IMR-90 (cell line): ENCODE data around the gene SH2B3. TPM values are rescaled to one million over a fixed set of nuclear protein-coding genes. Genes with fewer than 3 reads are reported as not detected.

Experiments used
- ATAC-seq: fragments of 200-7000 bp; cut with Tn5 transposase; 2 replicates; pipeline ENCODE4 v1.9.1; 2020; ENCODE audit warnings: low read depth, mild to moderate bottlenecking, moderate library complexity
- BruUV-seq: library from RNA; stranded (reverse); fragments of 400-500 nt; replicated peaks from 2 replicates; lab custom pipeline; 2021; lab: Mats Ljungman, UMichigan
- CTCF ChIA-PET: fragments of 300-600 bp; formaldehyde crosslinking; extraction: SDS; loops from one replicate; lab custom pipeline; 2021; ENCODE audit warnings: antibody characterized with exemption; lab: Yijun Ruan, JAX
- POLR2A ChIA-PET: fragments of 300-600 bp; sonication (Branson Sonifier 250); formaldehyde crosslinking; loops from one replicate; lab custom pipeline; 2022; ENCODE audit warnings: antibody characterized with exemption; ENCODE audit not compliant: unreplicated experiment; lab: Charles Lee
- DNase-seq: peaks from one replicate; pipeline ENCODE4 v3.0.0; 2013
- H2AFZ ChIP-seq: replicated peaks from 2 replicates; pipeline ENCODE3; 2013; ENCODE audit warnings: low read length, mild to moderate bottlenecking; ENCODE audit not compliant: poor library complexity
- H2AK5ac ChIP-seq: 2 replicates; pipeline ENCODE4 v1.6.1; 2013; ENCODE audit warnings: low read depth, low read length, inconsistent platforms
- H2AK9ac ChIP-seq: replicated peaks from 2 replicates; pipeline ENCODE3; 2013; ENCODE audit warnings: mild to moderate bottlenecking, low read depth, low read length, moderate library complexity; ENCODE audit not compliant: poor library complexity
- H2BK120ac ChIP-seq: 2 replicates; pipeline ENCODE4 v1.6.1; 2013; ENCODE audit warnings: low read depth, low read length, inconsistent platforms
- H2BK15ac ChIP-seq: 3 replicates; pipeline ENCODE4 v1.6.1; 2013; ENCODE audit warnings: low read depth, low read length, inconsistent platforms
- H2BK20ac ChIP-seq: 2 replicates; pipeline ENCODE4 v1.6.1; 2013; ENCODE audit warnings: low read depth, mild to moderate bottlenecking, inconsistent platforms, low read length, moderate library complexity
- H2BK5ac ChIP-seq: 2 replicates; pipeline ENCODE4 v1.6.1; 2013; ENCODE audit warnings: mild to moderate bottlenecking, low read depth, low read length, inconsistent platforms; ENCODE audit not compliant: poor library complexity, severe bottlenecking
- H3K14ac ChIP-seq: replicated peaks from 2 replicates; pipeline ENCODE4 v1.6.1; 2013; ENCODE audit warnings: low read depth, low read length, inconsistent platforms
- H3K18ac ChIP-seq: 2 replicates; pipeline ENCODE4 v1.6.1; 2013; ENCODE audit warnings: low read depth, low read length, control low read depth
- H3K23ac ChIP-seq: 2 replicates; pipeline ENCODE4 v1.6.1; 2013; ENCODE audit warnings: low read depth, low read length, inconsistent platforms
- H3K27ac ChIP-seq: 2 replicates; pipeline ENCODE4 v1.5.1; 2013; ENCODE audit warnings: mild to moderate bottlenecking, control low read depth, low read length; ENCODE audit not compliant: insufficient read depth
- H3K27me3 ChIP-seq: 2 replicates; pipeline ENCODE4 v1.6.1; 2013; ENCODE audit warnings: low read length; ENCODE audit not compliant: control insufficient read depth, insufficient read depth
- H3K36me3 ChIP-seq: 2 replicates; pipeline ENCODE4 v1.6.1; 2013; ENCODE audit warnings: low read length, mixed read lengths; ENCODE audit not compliant: control insufficient read depth, insufficient read depth
- H3K4ac ChIP-seq: 2 replicates; pipeline ENCODE4 v1.6.1; 2013; ENCODE audit warnings: low read depth, low read length, inconsistent platforms
- H3K4me1 ChIP-seq: 2 replicates; pipeline ENCODE4 v1.6.1; 2013; ENCODE audit warnings: low read length, mixed read lengths; ENCODE audit not compliant: control insufficient read depth, insufficient read depth
- H3K4me2 ChIP-seq: 2 replicates; pipeline ENCODE4 v1.6.1; 2013; ENCODE audit warnings: low read depth, mild to moderate bottlenecking, control low read depth, low read length, moderate library complexity
- H3K4me3 ChIP-seq: 2 replicates; pipeline ENCODE4 v1.5.1; 2013; ENCODE audit warnings: low read depth, mild to moderate bottlenecking, control low read depth, low read length, moderate library complexity; ENCODE audit not compliant: insufficient read depth
- H3K56ac ChIP-seq: 2 replicates; pipeline ENCODE4 v1.6.1; 2013; ENCODE audit warnings: low read length, inconsistent platforms; ENCODE audit not compliant: insufficient read depth; ENCODE audit errors: extremely low read depth
- H3K79me1 ChIP-seq, 2 experiments: 2 replicates each; pipeline ENCODE4 v1.6.1; 2013; ENCODE audit warnings: low read length in 2 of 2, inconsistent platforms in 1 of 2, low read depth in 1 of 2
- H3K9ac ChIP-seq: 2 replicates; pipeline ENCODE4 v1.6.1; 2013; ENCODE audit warnings: low read depth, low read length, control low read depth
- H3K9me1 ChIP-seq: 2 replicates; pipeline ENCODE4 v1.6.1; 2013; ENCODE audit warnings: low read length, inconsistent platforms; ENCODE audit not compliant: insufficient read depth
- H3K9me3 ChIP-seq: 2 replicates; pipeline ENCODE4 v1.6.1; 2013; ENCODE audit warnings: low read length; ENCODE audit not compliant: control insufficient read depth, insufficient read depth
- H4K20me1 ChIP-seq: 2 replicates; pipeline ENCODE4 v1.6.1; 2013; ENCODE audit warnings: low read length, inconsistent platforms; ENCODE audit not compliant: insufficient read depth
- H4K5ac ChIP-seq: 2 replicates; pipeline ENCODE4 v1.6.1; 2013; ENCODE audit warnings: mild to moderate bottlenecking, low read depth, low read length, control low read depth
- H4K8ac ChIP-seq, 2 experiments: 2 replicates each; pipeline ENCODE4 v1.6.1; 2013; ENCODE audit warnings: low read depth in 2 of 2, low read length in 2 of 2, control low read depth in 1 of 2, inconsistent platforms in 1 of 2
- H4K91ac ChIP-seq: 2 replicates; pipeline ENCODE4 v1.6.1; 2013; ENCODE audit warnings: low read depth, low read length, inconsistent platforms; ENCODE audit not compliant: insufficient read depth
- CEBPB ChIP-seq: IDR thresholded peaks from 2 replicates; pipeline ENCODE4 v1.6.1; 2012; ENCODE audit warnings: low read depth, low read length, improper control_type of control experiment
- CHD1 ChIP-seq: IDR thresholded peaks from 2 replicates; pipeline ENCODE4 v1.6.1; 2012; ENCODE audit warnings: low read depth, low read length, improper control_type of control experiment
- ELK1 ChIP-seq: fragments of 150-350 bp; IDR thresholded peaks from 2 replicates; pipeline ENCODE4 v1.6.1; 2016; ENCODE audit warnings: low read depth, mild to moderate bottlenecking, low read length, moderate library complexity, borderline replicate concordance
- FOS ChIP-seq: fragments of 150-350 bp; IDR thresholded peaks from 2 replicates; pipeline ENCODE4 v1.6.1; 2016; ENCODE audit warnings: low read depth, low read length
- MAFK ChIP-seq: IDR thresholded peaks from 2 replicates; pipeline ENCODE4 v1.6.1; 2012; ENCODE audit warnings: low read depth, low read length, improper control_type of control experiment
- MAZ ChIP-seq: IDR thresholded peaks from 2 replicates; pipeline ENCODE4 v1.6.1; 2012; ENCODE audit warnings: low read depth, mild to moderate bottlenecking, low read length, improper control_type of control experiment, moderate library complexity, borderline replicate concordance
- MXI1 ChIP-seq: IDR thresholded peaks from 2 replicates; pipeline ENCODE4 v1.6.1; 2012; ENCODE audit warnings: low read depth, mild to moderate bottlenecking, low read length, moderate library complexity, borderline replicate concordance
- NFE2L2 ChIP-seq: fragments of 150-350 bp; IDR thresholded peaks from 2 replicates; pipeline ENCODE4 v1.6.1; 2016; ENCODE audit warnings: low read depth, mild to moderate bottlenecking, low read length
- POLR2A ChIP-seq: IDR thresholded peaks from 2 replicates; pipeline ENCODE4 v1.6.1; 2012; ENCODE audit warnings: mild to moderate bottlenecking, low read depth, low read length
- RFX5 ChIP-seq: IDR thresholded peaks from 2 replicates; pipeline ENCODE4 v1.8.0; 2012; ENCODE audit warnings: low read depth, mild to moderate bottlenecking, low read length, moderate library complexity
- SMC3 ChIP-seq: fragments of 150-350 bp; IDR thresholded peaks from 2 replicates; pipeline ENCODE4 v1.6.1; 2016; ENCODE audit warnings: low read depth, mild to moderate bottlenecking, antibody characterized with exemption, low read length, moderate library complexity
- USF2 ChIP-seq: fragments of 150-350 bp; IDR thresholded peaks from 2 replicates; pipeline ENCODE4 v1.6.1; 2017; ENCODE audit warnings: mild to moderate bottlenecking, antibody characterized with exemption, low read length, low read depth
- WGBS, 2 experiments: methylation state at CpG; one replicate each; pipeline versions ENCODE4 v1.1.5 to v1.1.7; 2013; ENCODE audit warnings: missing lambda C conversion rate in 2 of 2; ENCODE audit not compliant: insufficient read length in 1 of 2; ENCODE audit errors: extremely low coverage in 2 of 2; 5-methylcytosine and 5-hydroxymethylcytosine counted together
- dilution Hi-C: fragments of 300-500 bp; cut with HindIII; formaldehyde crosslinking; loops from one replicate; pipeline ENCODE4 v1.14.3; 2018; ENCODE audit warnings: low sequenced_read_pairs; ENCODE audit not compliant: unreplicated experiment
- in situ Hi-C: fragments of 300-500 bp; cut with MboI; formaldehyde crosslinking; loops from 3 replicates; pipeline ENCODE4 v1.14.3; 2019; ENCODE audit warnings: low sequenced_read_pairs, inconsistent platforms, mixed read lengths
- intact Hi-C: fragments of 100-400 bp; cut with micrococcal nuclease; formaldehyde crosslinking; loops from 2 replicates; pipeline ENCODE4 v1.10.0; 2022
- polyA plus RNA-seq, 3 experiments: library from polyadenylated mRNA; depleted of rRNA; stranded (reverse); fragments of >200 nt; gene quantifications; 2 replicates each; pipeline ENCODE4 v1.2.3, GENCODE V29; 2012; ENCODE audit warnings: low replicate concordance in 1 of 3
- total RNA-seq: library from RNA; depleted of rRNA; stranded (reverse); fragments of >200 nt; gene quantifications from 2 replicates; pipeline ENCODE4 v1.2.3, GENCODE V29; 2012
- TF ChIP-seq, protein P1 (sequence below): conservative IDR thresholded peaks from 2 replicates; pipeline ENCODE4 v1.5.1; 2012; ENCODE audit warnings: mild to moderate bottlenecking, low read depth, low read length, improper control_type of control experiment

Gene SH2B3
- total and polyA plus RNA-seq, 2 of the 4 experiments (the other 2 are of a cell fraction), result 9.3 to 20.2 TPM

DNA sequence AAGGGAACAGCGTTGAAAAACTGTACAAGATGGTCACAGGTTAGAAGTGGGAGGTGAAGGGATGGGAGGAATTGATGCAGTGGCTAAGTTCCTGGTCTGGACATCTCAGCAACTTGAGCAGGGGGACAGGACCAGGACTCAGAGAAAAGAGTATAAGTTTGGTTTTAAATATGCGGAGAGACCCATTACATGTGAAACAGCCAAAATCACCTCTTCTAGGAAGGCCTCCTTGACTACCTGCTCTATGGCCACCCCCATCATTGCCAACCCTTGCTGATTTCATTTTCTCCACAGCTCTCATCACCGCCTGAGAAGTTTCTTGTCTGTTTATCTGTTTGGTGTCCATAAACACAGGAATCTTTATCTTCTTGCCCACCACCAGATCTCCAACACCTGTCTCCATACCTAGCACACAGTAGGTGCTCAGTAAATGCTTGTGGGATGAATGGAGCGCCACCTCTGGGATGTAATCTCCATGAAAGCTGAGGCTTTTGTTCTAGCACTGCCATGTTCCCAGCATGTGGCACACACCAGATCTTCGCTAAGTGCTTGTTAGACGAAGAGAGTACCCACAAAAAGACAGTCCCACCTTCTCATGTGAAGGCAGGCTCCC is 25.7 kb upstream of the SH2B3 start:
- H4K8ac ChIP-seq, result no peak overlapping the region
- H2AK9ac ChIP-seq, result no peak overlapping the region
- H2BK5ac ChIP-seq, result no peak overlapping the region
- H3K79me1 ChIP-seq, result no peaks in the 10 kb centered on the region
- H3K27ac ChIP-seq, result no peak overlapping the region
- intact Hi-C loops (no loop called here), dilution Hi-C loops (no loop called here), in situ Hi-C loops (no loop called here)
- 50% methylated on average over 1 of the region's 6 CpGs; no CpG with 5 or more reads in 1 of the 2 experiments for whole genome bisulfite sequencing, 2 experiments
- CTCF ChIA-PET, result no interaction called here
- H3K23ac ChIP-seq, result no peak overlapping the region
- no peak overlapping the region for H4K5ac ChIP-seq
- TF ChIP-seq CEBPB (no peak), FOS (no peak), POLR2A (no peak), ELK1 (no peak), SMC3 (no peak), MAZ (no peak), NFE2L2 (no peak), USF2 (no peak), MAFK (no peak), MXI1 (no peak), CHD1 (no peak), RFX5 (no peak)
- TF ChIP-seq, protein P1, sequence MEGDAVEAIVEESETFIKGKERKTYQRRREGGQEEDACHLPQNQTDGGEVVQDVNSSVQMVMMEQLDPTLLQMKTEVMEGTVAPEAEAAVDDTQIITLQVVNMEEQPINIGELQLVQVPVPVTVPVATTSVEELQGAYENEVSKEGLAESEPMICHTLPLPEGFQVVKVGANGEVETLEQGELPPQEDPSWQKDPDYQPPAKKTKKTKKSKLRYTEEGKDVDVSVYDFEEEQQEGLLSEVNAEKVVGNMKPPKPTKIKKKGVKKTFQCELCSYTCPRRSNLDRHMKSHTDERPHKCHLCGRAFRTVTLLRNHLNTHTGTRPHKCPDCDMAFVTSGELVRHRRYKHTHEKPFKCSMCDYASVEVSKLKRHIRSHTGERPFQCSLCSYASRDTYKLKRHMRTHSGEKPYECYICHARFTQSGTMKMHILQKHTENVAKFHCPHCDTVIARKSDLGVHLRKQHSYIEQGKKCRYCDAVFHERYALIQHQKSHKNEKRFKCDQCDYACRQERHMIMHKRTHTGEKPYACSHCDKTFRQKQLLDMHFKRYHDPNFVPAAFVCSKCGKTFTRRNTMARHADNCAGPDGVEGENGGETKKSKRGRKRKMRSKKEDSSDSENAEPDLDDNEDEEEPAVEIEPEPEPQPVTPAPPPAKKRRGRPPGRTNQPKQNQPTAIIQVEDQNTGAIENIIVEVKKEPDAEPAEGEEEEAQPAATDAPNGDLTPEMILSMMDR, result no peak
- no peak overlapping the region for H3K14ac ChIP-seq
- H3K36me3 ChIP-seq, result no peaks in the 10 kb centered on the region
- H2AK5ac ChIP-seq, result no peak overlapping the region
- peaks cover 24% of the 10 kb centered on the region for H3K27me3 ChIP-seq
- no peak overlapping the region for H3K9ac ChIP-seq
- 0 out of 2 replicates have a peak, but pooled peaks cover 4% of the 10 kb centered on the region for H3K9me1 ChIP-seq
- H3K4me1 ChIP-seq, result no peaks in the 10 kb centered on the region
- H3K56ac ChIP-seq, result no peak overlapping the region
- H2BK20ac ChIP-seq, result no peak overlapping the region
- no peak for DNase-seq
- no peak overlapping the region for H3K4me3 ChIP-seq
- no peaks in the 10 kb centered on the region for H4K20me1 ChIP-seq
- peaks cover 2% of the 10 kb centered on the region; the same call in 1 of the 2 replicates for H3K9me3 ChIP-seq
- no TSS peak for BruUV-seq
- no peak overlapping the region for H2AFZ ChIP-seq
- POLR2A ChIA-PET, result no interaction called here
- no peak overlapping the region for H3K4me2 ChIP-seq
- no peak overlapping the region for H2BK15ac ChIP-seq
- ATAC-seq, result no peak
- H4K91ac ChIP-seq, result no peak overlapping the region
- H3K4ac ChIP-seq, result no peak overlapping the region
- H3K18ac ChIP-seq, result no peak overlapping the region
- no peak overlapping the region for H2BK120ac ChIP-seq
